Left kidney (tissue), 2 donors: ENCODE measurements around the gene MORN4. TPM values are rescaled to one million over a fixed set of nuclear protein-coding genes. Genes with fewer than 3 reads are reported as not detected.
A peak's percentile ranks its signal among the peaks of the same experiment; 100 is the strongest.
"Not testable (repeated sequence)": the region's sequence is repeated elsewhere in the genome, so short reads cannot be mapped to it uniquely, and the experiment has no call there.

Experiments
- DNase-seq: peaks from one replicate; pipeline ENCODE4 v3.0.0-alpha.2; 2013
- polyA plus RNA-seq: library from polyadenylated mRNA; unstranded; fragments of 120-200 nt; gene quantifications from one replicate; pipeline ENCODE4 v1.2.1, GENCODE V29; 2013; ENCODE audit not compliant: insufficient read length

Gene MORN4
- polyA plus RNA-seq, 1 donor: 24.7 TPM

GRCh38 chr10:97599272-97599619 lies 34.1 kb downstream of the MORN4 start:
- no peak for DNase-seq

GRCh38 chr10:97598407-97599271 lies 34.7 kb downstream of the MORN4 start:
- DNase-seq: no peak

- DNase-seq: no peak
Measured at GRCh38 chr10:97597778-97598177, 35.5 kb downstream of the MORN4 start.

GRCh38 chr10:97596101-97597082 lies 36.9 kb downstream of the MORN4 start:
- DNase-seq: no peak

GRCh38 chr10:97593421-97593820 lies 39.9 kb downstream of the MORN4 start:
- DNase-seq: no peak

- no peak for DNase-seq
Measured at GRCh38 chr10:97590748-97591495, 42.4 kb downstream of the MORN4 start.

- DNase-seq: no peak
Measured at GRCh38 chr10:97590082-97590747, 43.1 kb downstream of the MORN4 start.

- no peak for DNase-seq
Measured at GRCh38 chr10:97589479-97589878, 43.8 kb downstream of the MORN4 start, which contains the start of gene C10orf62. TSS of gene C10orf62 (plus strand) at chr10:97589721. CDS start at chr10:97589898, 177 bp downstream.

- no peak for DNase-seq
Measured at GRCh38 chr10:97587183-97587582, 46.1 kb downstream of the MORN4 start.

GRCh38 chr10:97585439-97585811 lies 47.9 kb downstream of the MORN4 start:
- no peak for DNase-seq

GRCh38 chr10:97584798-97585438 lies 48.4 kb downstream of the MORN4 start:
- no peak for DNase-seq

- peak; percentile 52 for DNase-seq
Measured at GRCh38 chr10:97584060-97584797, 49.1 kb downstream of the MORN4 start, which contains the start of gene HOGA1. TSS of gene HOGA1 (plus strand) at chr10:97584389. CDS start at chr10:97584704, 315 bp downstream.

- no peak for DNase-seq
Measured at GRCh38 chr10:97583476-97583875, 49.8 kb downstream of the MORN4 start.

GRCh38 chr10:97582169-97582568 lies 51.1 kb downstream of the MORN4 start:
- DNase-seq: no peak

- DNase-seq: no peak
Measured at GRCh38 chr10:97580421-97581367, 52.6 kb downstream of the MORN4 start.

- no peak for DNase-seq
Measured at GRCh38 chr10:97578171-97578844, 55.0 kb downstream of the MORN4 start.

- no peak for DNase-seq
Measured at GRCh38 chr10:97577701-97578100, 55.6 kb downstream of the MORN4 start.

- DNase-seq: not testable (repeated sequence)
Measured at GRCh38 chr10:97576487-97576886, 56.8 kb downstream of the MORN4 start.
